ENCODE data around the gene EMID1.
A peak's percentile ranks its signal among the peaks of the same experiment; 100 is the strongest.

The EMID1 gene

GRCh38 chr22:29195118-29195963, 10.4 kb upstream of the EMID1 start:
- no peak for DNase-seq

GRCh38 chr22:29195964-29196666, 9.6 kb upstream of the EMID1 start:
- DNase-seq, result no peak

GRCh38 chr22:29197096-29197495, 8.6 kb upstream of the EMID1 start:
- DNase-seq, result no peak

GRCh38 chr22:29198240-29198639, 7.5 kb upstream of the EMID1 start:
- DNase-seq, result no peak

GRCh38 chr22:29199702-29200400, 5.8 kb upstream of the EMID1 start:
- no peak for DNase-seq

GRCh38 chr22:29200901-29201300, 4.8 kb upstream of the EMID1 start:
- DNase-seq, result no peak

GRCh38 chr22:29201782-29202181, 3.9 kb upstream of the EMID1 start:
- DNase-seq, result no peak

- DNase-seq, result peak; percentile 37 to 46
Measured at GRCh38 chr22:29202212-29203192, 3.2 kb upstream of the EMID1 start.

GRCh38 chr22:29203488-29204454, 1.9 kb upstream of the EMID1 start:
- DNase-seq, result no peak

- no peak for DNase-seq
Measured at GRCh38 chr22:29204455-29205183, 1.1 kb upstream of the EMID1 start.

- DNase-seq, result no peak
Measured at GRCh38 chr22:29205252-29205593, 473 bp upstream of the EMID1 start.

- peak in 1 of 2 experiments; percentile 41 for DNase-seq
Measured at GRCh38 chr22:29206372-29207242, 911 bp downstream of the EMID1 start.

GRCh38 chr22:29207243-29207550, 1.5 kb downstream of the EMID1 start:
- DNase-seq, result no peak

GRCh38 chr22:29207562-29208501, 2.1 kb downstream of the EMID1 start:
- no peak for DNase-seq

- no peak for DNase-seq
Measured at GRCh38 chr22:29208502-29208862, 2.8 kb downstream of the EMID1 start.

- no peak for DNase-seq
Measured at GRCh38 chr22:29208879-29209623, 3.4 kb downstream of the EMID1 start.

GRCh38 chr22:29209624-29209929, 3.9 kb downstream of the EMID1 start:
- DNase-seq, result no peak

- no peak for DNase-seq
Measured at GRCh38 chr22:29211066-29211465, 5.4 kb downstream of the EMID1 start.
